H9 (cell line): Measurements from ENCODE around the gene CASP6. TPM values are rescaled to one million over a fixed set of nuclear protein-coding genes. Genes with fewer than 3 reads are reported as not detected.

Experiments used
- DNase-seq: peaks from one replicate; pipeline ENCODE4 v3.0.0-alpha.2; 2017
- H2AFZ ChIP-seq: one replicate; pipeline ENCODE4 v1.6.1; 2013; ENCODE audit warnings: mild to moderate bottlenecking, low read length, control low read depth, moderate library complexity
- H2AK5ac ChIP-seq: 2 replicates; pipeline ENCODE4 v1.6.1; 2013; ENCODE audit warnings: low read length, control low read depth, mixed read lengths; ENCODE audit not compliant: insufficient read length
- H2BK120ac ChIP-seq: one replicate; pipeline ENCODE4 v1.6.1; 2013; ENCODE audit warnings: low read depth, mild to moderate bottlenecking, low read length, control low read depth, inconsistent platforms; ENCODE audit not compliant: poor library complexity, severe bottlenecking
- H2BK12ac ChIP-seq: 2 replicates; pipeline ENCODE4 v1.6.1; 2013; ENCODE audit warnings: low read length, control low read depth, mixed read lengths, low read depth; ENCODE audit not compliant: insufficient read length
- H2BK15ac ChIP-seq: 2 replicates; pipeline ENCODE4 v1.6.1; 2013; ENCODE audit warnings: low read depth, low read length, control low read depth
- H2BK20ac ChIP-seq: one replicate; pipeline ENCODE4 v1.6.1; 2013; ENCODE audit warnings: low read depth, mild to moderate bottlenecking, low read length, control low read depth, inconsistent platforms; ENCODE audit not compliant: poor library complexity, severe bottlenecking
- H2BK5ac ChIP-seq: 2 replicates; pipeline ENCODE4 v1.6.1; 2013; ENCODE audit warnings: low read length, control low read depth, mixed read lengths; ENCODE audit not compliant: insufficient read length
- H3K14ac ChIP-seq: 2 replicates; pipeline ENCODE4 v1.6.1; 2013; ENCODE audit warnings: low read length, control low read depth; ENCODE audit not compliant: insufficient read depth
- H3K18ac ChIP-seq: 2 replicates; pipeline ENCODE4 v1.6.1; 2013; ENCODE audit warnings: low read depth, mild to moderate bottlenecking, mixed read lengths, low read length, control low read depth; ENCODE audit not compliant: insufficient read length
- H3K23ac ChIP-seq: 2 replicates; pipeline ENCODE4 v1.6.1; 2013; ENCODE audit warnings: low read length, control low read depth, mixed read lengths, low read depth; ENCODE audit not compliant: insufficient read length
- H3K23me2 ChIP-seq: 2 replicates; pipeline ENCODE4 v1.6.1; 2013; ENCODE audit warnings: low read depth, mild to moderate bottlenecking, mixed read lengths, low read length, control low read depth; ENCODE audit not compliant: insufficient read length, poor library complexity, severe bottlenecking
- H3K27ac ChIP-seq: 2 replicates; pipeline ENCODE4 v1.5.1; 2013; ENCODE audit warnings: low read length, control low read depth, mixed read lengths, low read depth; ENCODE audit not compliant: insufficient read length
- H3K27me3 ChIP-seq: 2 replicates; pipeline ENCODE4 v1.6.1; 2013; ENCODE audit warnings: low read length, control low read depth, inconsistent platforms; ENCODE audit not compliant: insufficient read depth
- H3K4ac ChIP-seq: 2 replicates; pipeline ENCODE4 v1.6.1; 2013; ENCODE audit warnings: low read depth, mild to moderate bottlenecking, control low read depth, inconsistent platforms, low read length, moderate library complexity
- H3K4me1 ChIP-seq: 2 replicates; pipeline ENCODE4 v1.6.1; 2013; ENCODE audit warnings: low read length, control low read depth, inconsistent platforms; ENCODE audit not compliant: insufficient read depth
- H3K4me2 ChIP-seq: 2 replicates; pipeline ENCODE4 v1.6.1; 2013; ENCODE audit warnings: low read length, control low read depth, mixed read lengths; ENCODE audit not compliant: insufficient read length, insufficient read depth
- H3K56ac ChIP-seq: 2 replicates; pipeline ENCODE4 v1.6.1; 2013; ENCODE audit warnings: low read depth, mild to moderate bottlenecking, mixed read lengths, low read length, control low read depth; ENCODE audit not compliant: insufficient read length
- H3K79me1 ChIP-seq: 2 replicates; pipeline ENCODE4 v1.6.1; 2013; ENCODE audit warnings: low read depth, mild to moderate bottlenecking, moderate library complexity, low read length, control low read depth, inconsistent platforms; ENCODE audit not compliant: insufficient read depth, poor library complexity, severe bottlenecking
- H3K79me2 ChIP-seq: 2 replicates; pipeline ENCODE4 v1.6.1; 2013; ENCODE audit warnings: low read length, control low read depth, inconsistent platforms; ENCODE audit not compliant: insufficient read depth
- H3K9ac ChIP-seq: 2 replicates; pipeline ENCODE4 v1.6.1; 2013; ENCODE audit warnings: low read length, control low read depth, mixed read lengths; ENCODE audit not compliant: insufficient read length; ENCODE audit errors: extremely low read depth
- H3K9me3 ChIP-seq: one replicate; pipeline ENCODE4 v1.6.1; 2013; ENCODE audit warnings: low read depth, low read length, inconsistent platforms; ENCODE audit not compliant: control insufficient read depth
- H3T11ph ChIP-seq: one replicate; pipeline ENCODE4 v1.6.1; 2013; ENCODE audit warnings: mild to moderate bottlenecking, low read length, control low read depth, inconsistent platforms
- H4K20me1 ChIP-seq: one replicate; pipeline ENCODE4 v1.6.1; 2013; ENCODE audit not compliant: control insufficient read depth, insufficient read length, insufficient read depth
- H4K5ac ChIP-seq: 2 replicates; pipeline ENCODE4 v1.6.1; 2013; ENCODE audit warnings: low read depth, mild to moderate bottlenecking, mixed read lengths, low read length, control low read depth; ENCODE audit not compliant: insufficient read length
- H4K8ac ChIP-seq: replicated peaks from 2 replicates; pipeline ENCODE4 v1.6.1; 2013; ENCODE audit warnings: low read length, control low read depth, mixed read lengths, low read depth; ENCODE audit not compliant: insufficient read length
- H4K91ac ChIP-seq: 2 replicates; pipeline ENCODE4 v1.6.1; 2013; ENCODE audit warnings: low read depth, mild to moderate bottlenecking, moderate library complexity, mixed read lengths, low read length, control low read depth; ENCODE audit not compliant: insufficient read length
- H3K27ac Mint-ChIP-seq, 3 experiments: 2 replicates in 2 of 3; 3 replicates in 1 of 3; pipeline ENCODE4 v1.8.0; 2020 to 2021; ENCODE audit warnings: mixed read lengths in 3 of 3, mild to moderate bottlenecking in 1 of 3, moderate library complexity in 1 of 3
- H3K27me3 Mint-ChIP-seq: 2 replicates; pipeline ENCODE4 v1.8.0; 2021; ENCODE audit warnings: low read depth, mild to moderate bottlenecking, moderate library complexity, mixed read lengths
- H3K36me3 Mint-ChIP-seq, 3 experiments: 2 replicates in 2 of 3; 3 replicates in 1 of 3; pipeline ENCODE4 v1.8.0; 2020 to 2021; ENCODE audit warnings: low read depth in 3 of 3, mixed read lengths in 3 of 3; ENCODE audit not compliant: insufficient read depth in 1 of 3
- H3K4me1 Mint-ChIP-seq, 2 experiments: 2 replicates each; pipeline ENCODE4 v1.8.0; 2020; ENCODE audit warnings: mixed read lengths in 2 of 2
- H3K4me3 Mint-ChIP-seq, 2 experiments: 2 replicates in 1 of 2; 3 replicates in 1 of 2; pipeline ENCODE4 v1.8.0; 2020 to 2021; ENCODE audit warnings: mild to moderate bottlenecking in 2 of 2, mixed read lengths in 2 of 2, moderate library complexity in 1 of 2
- H3K9me3 Mint-ChIP-seq, 2 experiments: 2 replicates in 1 of 2; 3 replicates in 1 of 2; pipeline ENCODE4 v1.8.0; 2020; ENCODE audit warnings: mild to moderate bottlenecking in 2 of 2, mixed read lengths in 2 of 2, moderate library complexity in 1 of 2
- WGBS: extraction: QIAGEN DNeasy Blood & Tissue Kit; methylation state at CpG from one replicate; pipeline ENCODE4 v1.1.7; 2013; ENCODE audit warnings: missing lambda C conversion rate, low lambda C conversion rate, mixed read lengths; ENCODE audit not compliant: insufficient read length; ENCODE audit errors: extremely low coverage; 5-methylcytosine and 5-hydroxymethylcytosine counted together
- total RNA-seq: library from RNA; stranded (reverse); gene quantifications from 2 replicates; pipeline ENCODE4 v1.2.1, GENCODE V29; 2021
- TF ChIP-seq, protein P1 (sequence below): fragments of 200-600 bp; sonication (generic); conservative IDR thresholded peaks from 3 replicates; pipeline ENCODE4 v1.8.0; 2021; ENCODE audit warnings: antibody characterized with exemption, mild to moderate bottlenecking

CASP6 gene
- total RNA-seq, 1 experiment from 2014 or later, result 25.2 TPM

DNA sequence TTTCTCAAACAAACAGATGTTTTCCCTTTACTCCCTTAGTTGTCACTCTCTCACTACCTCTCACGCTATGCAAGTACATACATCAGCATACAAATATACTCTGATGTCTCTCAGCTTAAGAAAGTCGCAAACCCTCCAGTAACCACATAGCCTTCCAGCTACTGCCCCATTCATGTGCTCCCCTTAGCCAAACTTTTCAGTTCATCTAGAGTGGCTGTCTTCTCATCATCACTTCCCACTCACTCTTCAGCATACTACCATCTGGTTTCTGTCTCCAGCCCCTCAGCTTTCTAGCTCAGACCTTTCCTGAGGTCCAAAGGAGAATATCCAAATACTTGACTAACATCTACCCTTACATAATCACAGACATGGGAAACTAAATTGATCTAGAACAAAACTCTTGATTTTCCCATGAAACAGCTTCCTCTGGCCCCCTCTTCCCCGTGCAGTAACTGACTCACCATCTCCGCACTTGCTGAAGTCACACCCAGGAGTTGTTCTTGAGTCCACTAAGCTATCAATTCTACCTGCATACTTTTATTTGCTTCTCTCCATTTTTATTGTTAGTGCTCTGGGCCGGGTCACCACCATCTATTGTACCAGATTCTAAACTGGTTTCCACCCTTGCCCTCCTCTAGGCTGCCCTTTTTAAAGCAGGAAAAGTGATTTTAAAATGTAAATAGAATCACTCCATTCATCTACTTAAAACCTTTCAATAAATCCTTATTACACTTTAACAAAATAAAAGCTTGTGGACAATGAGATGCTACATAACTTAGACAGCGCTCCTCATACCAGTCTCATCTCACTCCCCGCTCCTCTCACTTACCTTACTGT is 57.2 kb downstream of the CASP6 start:
- Histone ChIP-seq H4K20me1 (no peaks in the 10 kb centered on the region), H2BK5ac (no peak overlapping the region), H2BK12ac (no peak overlapping the region), H3K23ac (no peak overlapping the region), H3T11ph (no peak overlapping the region), H3K9ac (no peak overlapping the region), H3K27ac (no peak overlapping the region), H3K79me2 (no peaks in the 10 kb centered on the region), H3K4me2 (no peak overlapping the region), H3K14ac (no peak overlapping the region), H3K27me3 (no peaks in the 10 kb centered on the region), H3K56ac (no peak overlapping the region), H3K4ac (no peak overlapping the region), H3K4me1 (no peaks in the 10 kb centered on the region), H3K23me2 (no peaks in the 10 kb centered on the region), H2BK20ac (no peak overlapping the region), H4K8ac (no peak overlapping the region), H3K9me3 (no peaks in the 10 kb centered on the region), H3K18ac (no peak overlapping the region), H2BK120ac (no peak overlapping the region), H2AK5ac (no peak overlapping the region), H3K79me1 (no peaks in the 10 kb centered on the region), H4K91ac (no peak overlapping the region), H4K5ac (no peak overlapping the region), H2BK15ac (no peak overlapping the region), H2AFZ (no peak overlapping the region)
- H3K27me3 Mint-ChIP-seq, result no peaks in the 10 kb centered on the region
- no peak for DNase-seq
- no peak overlapping the region for H3K27ac Mint-ChIP-seq
- TF ChIP-seq, protein P1, sequence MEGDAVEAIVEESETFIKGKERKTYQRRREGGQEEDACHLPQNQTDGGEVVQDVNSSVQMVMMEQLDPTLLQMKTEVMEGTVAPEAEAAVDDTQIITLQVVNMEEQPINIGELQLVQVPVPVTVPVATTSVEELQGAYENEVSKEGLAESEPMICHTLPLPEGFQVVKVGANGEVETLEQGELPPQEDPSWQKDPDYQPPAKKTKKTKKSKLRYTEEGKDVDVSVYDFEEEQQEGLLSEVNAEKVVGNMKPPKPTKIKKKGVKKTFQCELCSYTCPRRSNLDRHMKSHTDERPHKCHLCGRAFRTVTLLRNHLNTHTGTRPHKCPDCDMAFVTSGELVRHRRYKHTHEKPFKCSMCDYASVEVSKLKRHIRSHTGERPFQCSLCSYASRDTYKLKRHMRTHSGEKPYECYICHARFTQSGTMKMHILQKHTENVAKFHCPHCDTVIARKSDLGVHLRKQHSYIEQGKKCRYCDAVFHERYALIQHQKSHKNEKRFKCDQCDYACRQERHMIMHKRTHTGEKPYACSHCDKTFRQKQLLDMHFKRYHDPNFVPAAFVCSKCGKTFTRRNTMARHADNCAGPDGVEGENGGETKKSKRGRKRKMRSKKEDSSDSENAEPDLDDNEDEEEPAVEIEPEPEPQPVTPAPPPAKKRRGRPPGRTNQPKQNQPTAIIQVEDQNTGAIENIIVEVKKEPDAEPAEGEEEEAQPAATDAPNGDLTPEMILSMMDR, result no peak
- peaks cover 0 to 5% (median 0%) of the 10 kb centered on the region in 3 experiments; a peak in 3 of 7 replicates for H3K36me3 Mint-ChIP-seq
- H3K9me3 Mint-ChIP-seq, result peaks cover 3 to 5% of the 10 kb centered on the region in 2 experiments; a peak in 3 of 5 replicates
- peaks cover 2 to 9% of the 10 kb centered on the region in 2 experiments; a peak in 2 of 4 replicates for H3K4me1 Mint-ChIP-seq
- no peak overlapping the region for H3K4me3 Mint-ChIP-seq
- WGBS, result no CpG with 5 or more reads among the region's 7 CpGs
